ENCODE results near the gene SLC45A3.
"Not testable (repeated sequence)": the region's sequence is repeated elsewhere in the genome, so short reads cannot be mapped to it uniquely, and the experiment has no call there.

The SLC45A3 gene

DNA sequence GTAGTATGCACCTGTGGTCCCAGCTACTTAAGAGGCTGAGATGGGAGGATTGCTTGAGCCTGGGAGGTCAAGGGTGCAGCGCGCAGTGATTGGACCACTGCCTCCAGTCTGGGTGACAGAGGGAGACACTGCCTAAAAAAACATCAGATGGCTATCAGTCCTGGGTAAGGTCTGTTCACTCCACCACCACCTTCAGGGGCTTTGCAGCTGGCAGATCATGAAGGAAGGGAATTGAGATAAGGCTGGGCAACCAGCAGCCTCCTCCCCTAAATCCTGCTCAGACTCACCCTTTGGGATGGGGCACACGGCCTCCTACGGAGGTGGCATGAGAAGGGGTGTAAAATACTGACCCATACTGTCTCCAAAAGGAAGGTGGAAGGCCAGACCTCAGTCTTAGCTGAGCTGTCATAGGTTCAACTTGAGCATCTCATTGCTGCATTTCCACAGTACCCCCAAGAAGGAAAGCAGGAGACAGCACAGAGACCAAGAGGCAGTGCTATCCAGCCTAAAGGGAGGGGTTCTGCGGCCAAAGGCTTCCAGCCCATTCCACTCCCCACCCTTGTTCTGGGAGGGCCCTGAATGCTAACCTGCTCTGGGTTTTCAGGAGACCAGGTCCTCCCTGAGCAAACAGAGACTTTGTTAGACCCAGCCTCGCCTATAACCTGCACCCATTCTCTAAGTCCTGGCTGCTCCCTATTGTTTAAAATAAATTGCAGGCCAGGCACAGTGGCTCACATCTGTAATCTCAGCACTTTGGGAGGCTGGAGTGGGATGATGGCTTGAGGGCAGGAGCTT is 13.7 kb downstream of the SLC45A3 start:
- DNase-seq: no peak

DNA sequence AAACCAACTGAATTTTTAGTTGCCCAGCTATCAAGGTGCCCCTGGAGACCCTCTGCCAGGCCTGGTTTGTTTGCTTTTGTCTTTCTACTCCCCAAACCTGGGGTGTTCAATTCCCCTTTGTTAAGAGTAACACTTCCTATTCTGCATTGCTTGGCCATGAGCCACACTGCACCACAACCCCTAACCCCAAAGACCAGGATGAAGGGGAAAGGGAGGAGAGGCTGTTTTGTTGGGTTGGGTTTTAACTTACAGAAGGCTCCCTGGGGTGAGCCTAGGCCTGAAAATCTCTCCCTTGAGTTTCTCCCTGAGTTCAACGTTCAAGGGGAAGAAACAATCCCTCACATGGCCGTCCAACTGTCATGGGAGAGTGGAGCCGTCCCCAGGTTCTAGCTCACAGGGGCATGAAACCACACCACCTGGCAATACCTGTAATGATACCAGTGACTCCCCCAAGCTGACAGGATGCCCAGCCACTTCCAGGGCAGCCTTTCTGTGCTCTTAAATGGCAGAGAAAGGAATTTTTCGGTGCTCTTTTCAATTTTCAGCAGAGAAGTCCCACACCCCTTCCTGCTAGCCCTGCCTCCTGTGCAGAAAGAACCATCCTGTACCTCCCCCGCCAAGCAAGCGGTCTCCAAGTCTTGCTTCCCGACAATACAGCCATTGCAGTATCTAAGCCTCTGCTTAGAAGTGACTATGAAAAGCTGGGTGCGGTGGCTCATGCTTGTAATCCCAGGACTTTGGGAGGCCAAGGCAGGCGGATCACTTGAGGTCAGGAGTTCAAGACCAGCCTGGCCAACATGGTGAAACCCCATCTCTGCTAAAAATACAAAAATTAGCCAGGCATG is 14.9 kb downstream of the SLC45A3 start:
- DNase-seq: no peak

DNA sequence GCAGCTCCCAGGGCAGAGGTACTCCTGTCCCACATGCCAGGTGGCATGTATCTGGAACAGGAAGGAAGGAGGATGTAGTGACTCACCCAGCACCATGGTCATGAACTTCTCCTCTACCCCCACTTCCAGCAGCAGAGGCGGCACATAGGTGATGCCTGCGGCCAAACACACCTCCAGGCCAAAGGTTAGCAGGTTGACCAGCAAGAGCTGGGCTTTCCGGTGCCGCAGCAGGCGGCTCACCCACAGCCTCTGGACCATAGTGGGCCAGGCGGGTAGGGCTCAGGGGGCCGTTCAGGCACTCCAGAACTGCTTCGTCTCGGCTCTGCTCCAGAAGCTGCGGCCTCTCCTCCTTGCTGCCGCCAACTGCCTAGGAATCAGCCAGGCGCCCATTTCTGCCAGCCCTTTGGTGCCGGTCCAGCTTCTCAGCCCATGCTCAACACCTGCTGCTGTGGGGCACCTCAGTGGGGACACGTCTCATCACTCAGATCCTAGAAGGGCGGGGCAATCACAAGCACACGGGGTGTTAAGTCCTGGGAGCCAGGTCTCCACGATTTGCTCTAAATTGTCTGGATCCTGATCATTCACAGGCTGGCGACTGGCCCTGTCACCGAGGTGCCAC is 15.8 kb downstream of the SLC45A3 start:
- no peak for DNase-seq

DNA sequence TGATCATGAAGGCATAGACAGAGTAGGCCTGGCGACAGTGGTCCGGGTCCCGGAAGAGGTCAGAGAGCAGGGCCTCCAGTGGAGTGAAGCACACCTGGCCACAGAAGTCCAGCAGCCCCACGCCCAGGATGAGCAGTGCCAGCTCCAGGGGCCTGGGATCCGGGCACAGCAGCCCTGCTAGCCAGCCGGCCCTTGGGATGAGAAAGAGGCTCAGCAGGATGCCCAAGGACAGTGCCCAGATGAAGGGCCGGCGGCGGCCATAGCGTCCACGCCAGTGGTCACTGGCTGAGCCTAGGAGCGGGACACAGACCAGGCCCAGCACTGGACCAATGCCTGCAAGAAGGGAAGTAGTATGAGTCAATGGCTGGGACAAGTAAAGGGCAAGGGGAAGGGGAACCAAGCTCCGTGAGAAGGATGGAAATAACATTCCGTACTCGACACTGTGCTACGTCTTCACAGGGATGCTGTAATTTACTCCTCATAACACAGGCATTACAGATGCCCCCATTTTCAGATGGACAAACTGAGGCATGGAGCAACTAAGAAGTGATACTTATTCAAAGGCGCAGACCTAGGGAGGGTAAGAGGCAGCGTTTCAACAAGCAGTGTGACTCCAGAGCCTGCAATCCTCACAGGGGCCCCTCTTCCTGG is 16.9 kb downstream of the SLC45A3 start:
- DNase-seq: no peak

DNA sequence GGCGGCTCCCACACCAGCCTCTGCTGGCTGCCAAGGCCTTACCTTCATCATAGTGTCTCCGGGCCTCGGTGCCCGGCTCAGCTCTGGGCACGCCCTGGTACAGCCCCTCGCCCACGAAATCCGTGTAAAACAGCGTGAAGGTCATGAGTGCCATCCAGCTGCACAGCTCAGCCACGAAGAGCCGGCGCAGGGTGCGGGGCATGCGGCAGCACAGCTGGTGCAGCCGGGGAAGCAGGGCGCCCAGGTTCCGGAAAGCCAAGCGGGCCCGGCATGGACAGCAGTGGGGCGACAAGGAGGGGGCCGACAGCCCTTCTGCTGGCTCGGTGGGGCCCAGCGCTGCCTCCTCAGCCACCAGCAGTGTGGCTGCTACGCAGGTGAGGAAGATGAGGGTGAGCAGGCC is 17.5 kb downstream of the SLC45A3 start:
- DNase-seq: no peak

DNA sequence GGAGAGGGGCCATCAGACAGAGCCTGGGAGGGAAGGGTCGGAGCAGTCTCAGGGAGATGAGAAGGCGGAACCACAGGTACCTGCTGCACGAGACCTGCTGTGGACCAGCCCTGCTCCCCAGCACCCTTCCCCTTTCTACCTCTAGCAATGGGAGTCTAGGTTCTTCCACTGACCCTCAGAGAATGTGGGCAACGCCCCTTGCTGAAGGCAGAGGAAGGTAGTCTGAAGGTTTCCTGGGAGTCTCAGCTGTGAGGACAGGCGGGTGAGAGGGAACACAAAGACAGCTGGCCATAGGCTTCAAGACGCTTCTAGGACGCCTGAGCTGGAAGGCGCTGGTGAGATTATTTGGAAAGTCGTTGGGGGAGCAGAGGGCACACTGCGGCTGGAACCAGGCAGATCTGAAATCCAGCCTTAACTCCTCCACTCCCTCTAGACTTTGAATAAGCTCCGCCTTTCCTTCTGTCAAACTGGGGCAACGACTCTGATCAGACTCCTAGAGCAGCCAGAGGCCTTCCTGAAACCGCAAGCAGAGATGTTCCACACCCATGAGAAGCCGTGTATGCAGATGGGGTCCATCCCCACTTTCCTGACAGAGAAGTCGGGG is 18.1 kb downstream of the SLC45A3 start:
- DNase-seq: no peak

DNA sequence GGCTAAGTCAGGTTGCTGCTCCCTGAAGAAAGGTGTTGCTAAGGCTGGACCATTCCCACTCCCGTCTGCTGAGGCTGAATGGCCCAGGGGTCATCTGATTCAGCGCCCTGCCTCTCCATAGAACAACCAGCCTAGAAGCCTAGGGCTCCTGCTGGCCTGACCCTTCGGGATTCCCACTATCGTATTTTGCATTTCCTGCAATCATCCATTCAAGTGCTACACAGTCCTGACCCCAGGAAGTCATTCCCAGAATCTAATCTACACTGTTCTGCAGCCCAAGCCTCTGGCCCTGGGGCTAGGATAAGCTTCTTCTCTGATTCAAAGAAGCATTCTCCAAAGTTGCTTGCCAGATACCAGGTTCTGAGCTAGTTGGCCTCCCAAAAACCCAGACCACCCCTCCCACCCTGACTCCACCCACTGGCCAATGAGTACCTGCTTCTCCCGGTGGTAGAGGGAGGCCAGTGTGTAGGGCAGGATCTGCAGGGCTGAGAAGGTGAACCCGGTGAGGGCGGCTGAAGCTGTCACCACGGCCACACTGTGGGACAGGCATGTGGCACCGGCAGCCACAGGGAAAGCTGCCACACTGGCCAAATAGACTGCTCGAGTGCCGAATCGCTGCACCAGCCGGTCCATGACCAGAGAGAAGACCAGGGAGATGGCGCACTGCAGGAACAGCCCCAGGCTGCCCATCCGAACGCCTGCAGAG is 18.7 kb downstream of the SLC45A3 start:
- DNase-seq: no peak

DNA sequence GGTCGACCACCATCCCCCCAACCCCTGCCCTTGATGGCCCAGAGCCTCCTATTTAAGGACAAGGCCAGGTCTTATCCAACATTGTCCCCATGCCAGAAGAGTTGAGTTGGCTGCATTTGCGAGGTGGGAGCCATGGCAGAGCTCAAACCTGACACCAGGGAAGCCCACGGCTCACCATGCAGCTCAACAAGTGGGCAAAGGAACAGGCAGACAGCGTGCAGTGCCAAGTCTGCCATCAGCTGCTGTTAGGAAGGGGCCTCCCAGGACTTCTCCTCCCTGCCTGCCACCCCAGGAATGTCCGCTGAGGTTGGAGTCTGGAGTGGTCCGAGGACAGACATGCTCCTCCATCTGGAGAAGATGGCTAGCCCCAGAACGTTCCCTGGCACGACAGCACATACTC is 19.9 kb downstream of the SLC45A3 start:
- no peak for DNase-seq

DNA sequence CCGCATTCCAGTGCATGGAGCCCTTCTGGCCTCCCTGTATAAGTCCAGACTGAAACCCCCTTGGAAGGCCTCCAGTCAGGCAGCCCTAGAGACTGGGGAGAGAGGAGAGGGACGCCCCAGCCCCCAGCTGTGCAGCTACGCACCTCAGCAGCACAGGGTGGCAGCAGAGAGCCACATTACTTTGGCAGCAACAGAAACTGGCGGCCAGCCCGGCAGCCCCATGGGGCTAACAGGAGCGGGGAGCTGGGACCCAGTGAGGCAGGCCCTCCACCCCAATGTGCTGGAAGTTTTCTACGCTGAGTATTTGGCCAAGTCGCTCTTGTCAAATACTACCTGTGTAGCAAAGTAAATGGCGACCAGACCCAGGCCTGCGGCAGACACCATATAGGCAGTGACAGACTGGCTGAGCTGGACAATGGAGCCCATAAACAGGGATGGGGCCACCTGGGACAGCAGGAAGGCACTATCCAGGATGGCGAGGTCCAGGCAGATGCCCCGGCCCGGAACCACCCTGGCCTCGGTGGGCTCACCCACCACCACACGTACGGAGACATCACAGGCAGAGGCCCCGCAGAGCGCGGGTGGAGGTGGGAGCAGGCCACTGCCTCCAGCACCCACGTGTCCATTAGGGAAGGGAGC is 21.2 kb downstream of the SLC45A3 start:
- no peak for DNase-seq

DNA sequence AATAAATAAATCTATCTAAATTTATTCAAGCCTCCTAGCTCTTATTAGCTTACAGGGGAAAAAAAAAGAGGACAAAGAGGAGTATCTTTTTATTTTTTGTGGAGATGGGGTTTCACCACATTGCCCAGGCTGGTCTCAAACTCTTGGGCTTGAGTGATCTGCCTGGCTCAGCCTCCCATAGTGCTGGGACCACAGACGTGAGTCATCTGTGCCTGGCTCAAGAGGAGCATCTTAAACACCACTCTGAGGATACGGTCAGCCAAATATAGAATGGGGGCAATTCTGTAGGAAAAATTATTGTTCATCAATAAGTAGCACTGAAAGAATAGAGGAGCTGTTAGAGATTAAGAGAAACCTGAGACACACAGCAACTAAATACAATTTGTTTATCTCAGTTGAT is 24.1 kb downstream of the SLC45A3 start:
- no peak for DNase-seq

DNA sequence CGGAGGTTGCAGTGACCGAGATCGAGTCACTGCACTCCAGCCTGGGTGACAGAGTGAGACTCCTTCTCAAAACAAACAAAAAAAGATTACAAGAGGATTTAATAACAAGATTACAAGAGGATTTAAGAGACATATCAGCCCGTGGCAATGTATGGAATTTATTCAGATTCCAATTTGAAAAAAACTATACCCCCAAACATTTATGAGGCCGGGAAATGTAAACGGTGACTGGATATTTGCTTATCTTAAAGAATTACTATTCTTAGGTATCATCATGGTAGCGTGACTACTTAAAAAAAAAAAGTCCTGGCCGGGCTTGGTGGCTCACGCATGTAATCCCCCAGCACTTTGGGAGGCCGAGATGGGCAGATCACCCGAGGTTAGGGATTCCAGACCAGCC is 27.3 kb downstream of the SLC45A3 start:
- DNase-seq: no peak

DNA sequence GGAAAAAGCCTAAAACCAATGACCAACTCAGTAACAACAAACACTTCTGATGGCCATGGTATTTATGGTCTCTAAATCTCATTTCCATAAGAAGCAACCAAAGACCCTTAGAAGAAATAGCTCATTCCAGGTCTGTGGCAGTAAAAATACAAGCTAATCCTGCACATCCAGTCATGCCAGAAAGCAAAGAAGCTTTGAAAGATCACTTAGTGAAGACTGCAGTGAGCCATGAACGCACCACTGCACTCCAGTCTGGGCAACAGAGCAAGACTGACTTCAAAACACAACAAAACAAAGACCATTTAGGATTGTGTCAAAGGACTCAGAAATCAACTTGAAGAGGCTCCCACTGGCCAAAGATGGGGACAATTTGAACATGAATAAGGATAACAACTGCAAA is 30.1 kb downstream of the SLC45A3 start:
- DNase-seq: no peak

DNA sequence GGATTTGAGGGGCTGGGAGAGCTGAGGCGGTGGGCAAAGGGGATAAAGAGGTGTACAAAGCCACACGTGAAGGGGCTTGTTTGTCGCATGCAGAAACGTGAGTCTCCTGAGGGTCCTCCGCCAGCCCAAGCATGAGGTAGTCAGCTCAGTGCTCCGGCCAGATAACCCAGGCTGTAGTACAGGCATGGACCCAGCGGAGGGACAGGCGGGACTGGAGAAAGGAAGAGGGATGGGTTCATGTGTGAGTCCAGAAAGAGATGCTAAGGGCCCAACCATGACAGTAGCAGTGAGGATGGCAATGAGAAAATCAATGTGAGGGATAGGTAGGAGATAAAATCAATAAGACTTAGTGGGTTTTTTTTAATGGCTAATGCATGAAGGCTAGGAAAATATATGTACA is 34.8 kb downstream of the SLC45A3 start:
- DNase-seq: no peak

DNA sequence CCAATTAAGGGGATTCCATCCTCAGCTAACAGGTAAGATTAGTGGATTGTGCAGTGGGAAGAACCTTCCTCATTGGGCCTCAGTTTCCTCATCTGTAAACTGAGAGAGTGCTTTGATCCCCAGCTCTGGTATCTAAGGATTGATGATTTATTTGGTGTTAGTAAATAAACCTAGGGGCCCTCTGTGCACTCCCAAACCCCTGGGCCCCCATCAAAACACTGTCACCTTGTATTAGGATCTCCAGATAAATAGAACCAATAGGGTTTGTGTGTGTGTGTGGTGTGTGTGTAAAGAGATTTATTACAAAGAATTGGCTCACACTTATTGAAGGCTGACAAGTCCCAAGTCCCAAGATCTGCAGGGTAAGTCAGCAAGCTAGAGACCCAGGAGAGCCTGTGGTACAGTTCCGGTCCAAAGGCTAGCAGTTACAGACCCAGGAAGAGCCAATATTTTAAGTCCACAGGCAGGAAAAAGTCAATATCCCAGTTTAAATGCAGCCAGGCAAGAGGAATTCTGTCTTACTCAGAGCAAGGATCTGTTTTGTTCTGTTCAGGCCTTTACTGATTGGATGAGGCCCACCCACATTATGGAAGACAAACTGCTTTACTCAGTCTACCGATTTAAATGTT is 37.5 kb downstream of the SLC45A3 start:
- no peak for DNase-seq

DNA sequence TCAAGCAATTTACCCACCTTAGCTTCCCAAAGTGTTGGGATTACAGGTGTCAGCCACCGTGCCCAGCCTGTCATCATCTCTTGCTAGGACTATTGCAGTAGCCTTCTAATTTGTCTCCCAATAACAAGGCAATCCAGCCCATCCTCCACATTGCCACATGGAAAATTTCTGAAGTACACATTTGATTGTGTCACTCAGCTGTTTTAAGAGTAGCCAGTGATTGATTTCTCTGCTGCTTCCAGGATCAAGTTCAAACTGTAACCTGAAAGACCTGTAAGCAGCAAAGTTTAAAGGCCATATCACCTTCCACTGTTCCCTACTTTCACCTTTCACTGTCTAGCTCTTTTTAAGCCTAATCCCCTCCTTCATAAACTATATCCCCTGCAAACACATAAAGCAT is 40.7 kb downstream of the SLC45A3 start:
- DNase-seq: no peak

DNA sequence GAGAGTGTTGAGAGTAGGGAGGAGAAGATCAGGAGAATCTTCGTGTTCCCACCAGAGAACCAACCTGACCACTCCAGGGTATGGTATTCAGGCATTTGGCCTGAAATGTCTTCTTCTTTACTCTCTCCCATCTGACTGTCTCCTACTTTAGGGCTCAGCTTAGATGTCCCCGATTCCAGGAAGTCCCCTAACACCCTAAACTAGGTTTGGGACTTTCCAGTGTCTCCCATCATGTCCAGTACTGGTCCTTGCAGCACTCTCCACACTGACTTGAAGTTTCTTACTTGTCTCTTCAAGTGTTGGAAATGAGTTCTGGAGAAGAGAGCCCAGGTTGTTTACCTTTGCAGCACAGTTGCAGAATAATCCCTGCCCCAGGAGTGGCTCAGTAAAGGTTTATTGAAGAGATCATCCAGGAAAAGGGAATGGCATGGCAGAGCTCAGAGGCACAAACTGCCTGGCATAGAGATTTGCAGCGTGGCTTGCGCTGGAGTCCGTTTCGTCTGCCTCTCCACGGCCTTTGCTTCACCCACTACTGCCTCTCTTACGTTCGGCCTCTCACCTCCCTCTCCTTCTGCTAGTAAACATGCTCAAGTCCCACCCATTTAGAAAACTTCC is 42.3 kb downstream of the SLC45A3 start:
- DNase-seq: no peak

DNA sequence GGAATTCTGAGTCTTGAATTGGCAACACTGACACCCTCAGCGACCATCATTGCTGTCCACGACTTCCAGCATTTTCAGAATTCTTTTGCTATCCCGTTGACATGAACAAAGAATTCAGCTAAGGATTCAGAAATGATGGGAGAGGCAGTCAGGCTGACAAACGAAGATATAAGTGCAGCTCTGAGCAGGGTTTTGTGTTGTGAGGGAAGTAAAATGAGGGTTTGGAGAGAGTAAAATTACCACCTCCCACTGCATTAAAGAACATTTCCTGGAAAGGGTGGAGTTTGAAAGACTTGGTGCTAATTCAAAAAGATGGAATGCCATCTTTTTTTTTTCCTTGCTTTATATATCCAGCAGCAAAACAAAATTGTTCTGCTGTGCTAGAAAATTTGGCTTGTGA is 43.6 kb downstream of the SLC45A3 start:
- no peak for DNase-seq

DNA sequence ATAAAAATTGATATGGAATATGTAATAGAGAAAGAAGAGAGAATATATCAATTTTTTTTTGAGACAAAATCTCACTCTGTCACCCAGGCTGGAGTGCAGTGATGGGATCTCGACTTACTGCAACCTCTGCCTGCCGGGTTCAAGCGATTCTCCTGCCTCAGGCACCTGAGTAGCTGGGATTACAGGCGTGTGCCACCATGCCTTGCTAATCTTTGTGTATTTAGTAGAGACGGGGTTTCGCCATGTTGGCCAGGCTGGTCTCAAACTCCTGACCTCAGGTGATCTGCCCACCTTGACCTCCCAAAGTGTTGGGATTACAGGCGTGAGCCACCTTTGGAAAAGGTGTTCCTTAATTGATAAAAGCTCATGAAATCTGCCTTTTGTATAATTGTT is 44.2 kb downstream of the SLC45A3 start:
- not testable (repeated sequence) for DNase-seq

DNA sequence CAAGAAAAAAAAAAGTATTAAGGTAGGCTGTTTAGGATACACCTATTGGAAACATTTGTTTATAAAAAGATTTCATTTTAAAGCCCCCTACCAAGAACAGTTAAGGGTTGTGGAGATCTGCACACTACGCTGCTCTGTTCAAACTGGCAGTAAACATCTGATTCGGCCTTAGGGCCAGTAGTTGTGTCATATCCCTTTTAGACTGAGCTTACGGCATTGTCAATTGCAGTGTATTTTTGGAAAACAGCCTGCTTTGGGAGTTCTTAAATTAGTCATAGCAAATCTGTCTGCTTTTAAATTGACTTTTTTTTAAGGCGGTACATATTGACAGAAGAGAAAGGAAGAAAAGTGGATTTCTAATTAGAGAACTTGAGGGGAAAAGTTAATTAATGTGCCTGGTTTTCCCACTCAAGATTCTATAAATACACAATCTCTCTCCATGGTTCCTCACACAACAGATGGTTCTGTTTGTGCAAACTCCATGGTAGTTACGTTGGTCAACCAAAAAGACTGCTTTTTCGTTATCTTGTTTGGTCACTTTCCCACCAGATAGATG is 46.8 kb downstream of the SLC45A3 start:
- DNase-seq: no peak

DNA sequence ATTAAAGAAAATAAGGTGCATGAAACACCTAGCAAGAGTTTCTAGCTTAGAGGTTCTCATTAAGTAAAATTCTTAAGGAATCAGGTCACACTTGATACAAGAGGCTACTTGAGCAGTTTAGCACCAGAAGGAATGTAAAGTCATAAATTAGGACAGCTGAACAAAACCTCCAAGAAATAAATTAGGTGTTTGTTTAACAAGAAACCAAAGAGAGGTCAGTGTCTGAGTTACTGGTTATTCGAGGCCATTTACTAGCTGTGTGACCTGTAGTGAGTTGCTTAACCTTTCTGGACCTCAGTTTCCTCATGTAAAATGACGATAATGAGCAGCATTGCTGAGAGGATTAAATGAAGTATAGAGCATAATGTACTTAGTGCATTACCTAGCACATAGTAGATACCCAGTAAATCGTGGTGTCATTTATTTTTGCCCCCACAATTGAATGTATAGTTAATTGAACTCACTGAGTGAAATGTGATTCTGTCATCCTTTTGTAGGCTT is 47.6 kb downstream of the SLC45A3 start:
- DNase-seq: no peak
